Neural cell (in vitro differentiated cells): ENCODE measurements around the gene UGCG.

Experiments
- CTCF ChIP-seq: fragments of 450-650 bp; IDR thresholded peaks from 2 replicates; pipeline ENCODE4 v1.5.1; 2014; ENCODE audit warnings: antibody characterized with exemption, mild to moderate bottlenecking, moderate library complexity; ENCODE audit not compliant: poor library complexity, severe bottlenecking
- EP300 ChIP-seq: fragments of 450-650 bp; conservative IDR thresholded peaks from 2 replicates; pipeline ENCODE4 v1.6.1; 2014; ENCODE audit warnings: antibody characterized with exemption, mild to moderate bottlenecking, moderate library complexity; ENCODE audit not compliant: poor library complexity, severe bottlenecking
- POLR2AphosphoS5 ChIP-seq: IDR thresholded peaks from 2 replicates; pipeline ENCODE4 v1.6.1; 2012
- TAF1 ChIP-seq: IDR thresholded peaks from 2 replicates; pipeline ENCODE4 v1.6.1; 2012; ENCODE audit warnings: low read depth

DNA sequence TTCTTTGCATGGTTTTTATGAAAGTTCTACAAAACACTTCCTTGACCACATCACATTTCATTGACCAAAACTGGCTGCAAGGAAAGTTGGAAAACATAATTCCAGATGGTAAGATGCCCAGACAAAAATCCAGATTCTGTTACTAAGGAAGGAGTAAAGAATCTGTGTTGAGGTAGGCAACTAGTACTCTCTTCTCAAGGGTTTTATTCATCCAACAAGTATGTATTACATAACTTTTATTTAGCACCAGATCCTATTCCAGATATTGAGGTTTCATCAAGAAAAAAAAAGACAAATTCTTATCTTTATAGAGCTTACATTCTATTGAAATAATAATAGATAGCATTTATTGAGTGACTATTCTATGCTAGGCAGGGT is 43.2 kb upstream of the UGCG start:
- TF ChIP-seq CTCF, result no peak
- TF ChIP-seq POLR2AphosphoS5, result no peak
- no peak for TF ChIP-seq EP300
- TF ChIP-seq TAF1, result no peak
